ENCODE measurements around the gene SLC2A10.

GRCh38 chr20:46757135-46757534 is 47.7 kb downstream of the SLC2A10 start:
- TF ChIP-seq CTCF (optimal IDR thresholded peaks at IDR 0.05 in 1 of 3, IDR thresholded peaks at IDR 0.05 in 1 of 3, conservative IDR thresholded peaks at IDR 0.05 in 1 of 3; ENCODE audit: extremely low read depth in 1 of 3, insufficient read depth in 2 of 3, low read length in 3 of 3) (no peak), EZH2 (IDR thresholded peaks at IDR 0.05; ENCODE audit: low read length) (no peak)

All from keratinocyte (primary cell).